ENCODE data around the gene CA7. TPM values are rescaled to one million over a fixed set of nuclear protein-coding genes. Genes with fewer than 3 reads are reported as not detected.
"Not testable (repeated sequence)": the region's sequence is repeated elsewhere in the genome, so short reads cannot be mapped to it uniquely, and the experiment has no call there.

The CA7 gene
- total RNA-seq, 3 donors from 2014 or later = 59.3 to 253 (median 131) TPM

GRCh38 chr16:66894055-66894454, 49.8 kb downstream of the CA7 start:
- DNase-seq (peak in 1 of 3 donors; percentile 22), ATAC-seq (no peak)
- Histone ChIP-seq H3K4me3 (no peak overlapping the region), H3K36me3 (ENCODE audit: low read depth) (no peaks in the 10 kb centered on the region), H3K4me1 (ENCODE audit: low read depth) (peaks cover 18% of the 10 kb centered on the region), H3K9me3 (no peaks in the 10 kb centered on the region)
- no peak for TF ChIP-seq CTCF (IDR thresholded peaks at IDR 0.05)
- intact Hi-C loops (cut with DNase I, micrococcal nuclease) = loop anchor here in 1 of 2 donors (5.0 kb wide), 1 partner anchor 33 kb away; the partner anchor contains the start of gene RRAD

GRCh38 chr16:66894948-66895688, 50.9 kb downstream of the CA7 start:
- no peaks in the 10 kb centered on the region for H3K36me3 ChIP-seq (ENCODE audit: low read depth)
- no peak overlapping the region for H3K4me3 ChIP-seq
- no peaks in the 10 kb centered on the region for H3K9me3 ChIP-seq
- ATAC-seq = peak; percentile 87
- H3K4me1 ChIP-seq (ENCODE audit: low read depth) = peaks cover 25% of the 10 kb centered on the region
- intact Hi-C loops (cut with DNase I, micrococcal nuclease) = loop anchor here in 1 of 2 donors (5.0 kb wide), 1 partner anchor 32 kb away; the partner anchor contains the start of gene RRAD
- TF ChIP-seq CTCF (IDR thresholded peaks at IDR 0.05) = peak; percentile 61
- DNase-seq = peak in 2 of 3 donors; percentile 75 to 90

GRCh38 chr16:66895689-66895979, 51.4 kb downstream of the CA7 start:
- ATAC-seq = no peak
- no peak for TF ChIP-seq CTCF (IDR thresholded peaks at IDR 0.05)
- no peaks in the 10 kb centered on the region for H3K36me3 ChIP-seq (ENCODE audit: low read depth)
- no peaks in the 10 kb centered on the region for H3K9me3 ChIP-seq
- no peak for DNase-seq
- H3K4me3 ChIP-seq = no peak overlapping the region
- intact Hi-C loops (cut with DNase I, micrococcal nuclease) = no loop called here
- H3K4me1 ChIP-seq (ENCODE audit: low read depth) = peaks cover 29% of the 10 kb centered on the region

- intact Hi-C loops (cut with DNase I, micrococcal nuclease) = no loop called here
- DNase-seq (peak in 1 of 3 donors; percentile 32), ATAC-seq (peak; percentile 23)
- no peak for TF ChIP-seq CTCF (IDR thresholded peaks at IDR 0.05)
- peaks cover 33% of the 10 kb centered on the region for H3K4me1 ChIP-seq (ENCODE audit: low read depth)
- no peaks in the 10 kb centered on the region for H3K9me3 ChIP-seq
- no peak overlapping the region for H3K4me3 ChIP-seq
- H3K36me3 ChIP-seq (ENCODE audit: low read depth) = no peaks in the 10 kb centered on the region
Measured at GRCh38 chr16:66895999-66896398, 51.8 kb downstream of the CA7 start.

GRCh38 chr16:66896682-66897081, 52.5 kb downstream of the CA7 start:
- H3K9me3 ChIP-seq; intact Hi-C loops (cut with DNase I, micrococcal nuclease); H3K36me3 ChIP-seq (ENCODE audit: low read depth); H3K4me3 ChIP-seq: not testable (repeated sequence)
- ATAC-seq (peak; percentile 15), DNase-seq (peak in 2 of 3 donors; percentile 18 to 41)
- peaks cover 38% of the 10 kb centered on the region for H3K4me1 ChIP-seq (ENCODE audit: low read depth)

- Histone ChIP-seq H3K36me3 (ENCODE audit: low read depth) (no peaks in the 10 kb centered on the region), H3K4me3 (no peak overlapping the region), H3K4me1 (ENCODE audit: low read depth) (peaks cover 38% of the 10 kb centered on the region), H3K9me3 (no peaks in the 10 kb centered on the region)
- ATAC-seq = no peak
- DNase-seq = peak in 1 of 3 donors; percentile 35
- intact Hi-C loops (cut with DNase I, micrococcal nuclease) = no loop called here
- no peak for TF ChIP-seq CTCF (IDR thresholded peaks at IDR 0.05)
Measured at GRCh38 chr16:66898207-66898606, 54.0 kb downstream of the CA7 start.

All from mucosa of descending colon (tissue), 3 donors.